HepG2 (cell line): ENCODE results near the gene CD300LF. TPM values are rescaled to one million over a fixed set of nuclear protein-coding genes. Genes with fewer than 3 reads are reported as not detected.

Experiments used
- AHR ChIP-seq: IDR thresholded peaks from 2 replicates; pipeline ENCODE4 v1.6.1; 2018; ENCODE audit warnings: missing genetic modification reagents, missing compliant biosample characterization
- CBX1 ChIP-seq: IDR thresholded peaks from one replicate; pipeline ENCODE4 v1.6.1; 2016; ENCODE audit warnings: antibody characterized with exemption, low read depth
- DNMT3B ChIP-seq: conservative IDR thresholded peaks from 2 replicates; pipeline ENCODE4 v1.6.1; 2016; ENCODE audit warnings: missing biosample characterization, control low read depth
- HMG20A ChIP-seq: IDR thresholded peaks from 2 replicates; pipeline ENCODE4 v1.6.1; 2016; ENCODE audit warnings: borderline replicate concordance
- KDM5B ChIP-seq: sonication (generic); formaldehyde crosslinking; IDR thresholded peaks from 2 replicates; pipeline ENCODE4 v1.4.0; 2020; ENCODE audit warnings: missing genetic modification reagents, mild to moderate bottlenecking, borderline replicate concordance
- MTF2 ChIP-seq: sonication (generic); formaldehyde crosslinking; IDR thresholded peaks from 2 replicates; pipeline ENCODE4 v1.5.0; 2020; ENCODE audit warnings: missing genetic modification reagents, borderline replicate concordance
- SMAD9 ChIP-seq: sonication (generic); formaldehyde crosslinking; IDR thresholded peaks from 2 replicates; pipeline ENCODE4 v1.5.1; 2020; ENCODE audit warnings: mild to moderate bottlenecking, missing genetic modification reagents
- THAP7 ChIP-seq: sonication (generic); formaldehyde crosslinking; IDR thresholded peaks from 2 replicates; pipeline ENCODE4 v1.8.1; 2023; ENCODE audit warnings: mild to moderate bottlenecking, missing genetic modification reagents
- ZSCAN22 ChIP-seq: sonication (generic); formaldehyde crosslinking; IDR thresholded peaks from 2 replicates; pipeline ENCODE4 v1.4.0; 2020; ENCODE audit warnings: mild to moderate bottlenecking, missing genetic modification reagents
- ZXDC ChIP-seq: sonication (generic); formaldehyde crosslinking; IDR thresholded peaks from 2 replicates; pipeline ENCODE4 v1.5.0; 2020; ENCODE audit warnings: mild to moderate bottlenecking, missing genetic modification reagents
- polyA plus RNA-seq, 8 experiments: library from polyadenylated mRNA; depleted of rRNA in 3 of 8; stranded (reverse) in 7 of 8; unstranded in 1 of 8; fragments of >200 nt; fragmentation: Illumina TruSeq in 4 of 8; extraction: Trizol in 4 of 8; gene quantifications; 2 replicates each; pipeline versions ENCODE4 v1.2.1 to v1.2.3, GENCODE V29; 2011 to 2016; ENCODE audit warnings: low read depth in 4 of 8, missing spikeins in 1 of 8, mixed read lengths in 1 of 8; ENCODE audit not compliant: insufficient read depth in 1 of 8
- total RNA-seq, 5 experiments: library from RNA; depleted of rRNA; stranded (reverse); fragments of >200 nt; fragmentation: Illumina TruSeq; extraction: Trizol; gene quantifications; 2 replicates each; pipeline ENCODE4 v1.2.3, GENCODE V29; 2016; ENCODE audit warnings: low read depth in 1 of 5
- TF ChIP-seq, protein P1 (sequence below): sonication (generic); formaldehyde crosslinking; IDR thresholded peaks from 2 replicates; pipeline ENCODE4 v1.5.1; 2020; ENCODE audit warnings: mild to moderate bottlenecking, missing genetic modification reagents, borderline replicate concordance
- TF ChIP-seq, protein P2 (sequence below): sonication (generic); formaldehyde crosslinking; IDR thresholded peaks from 2 replicates; pipeline ENCODE4 v1.5.1; 2020; ENCODE audit warnings: missing genetic modification reagents, mild to moderate bottlenecking, borderline replicate concordance
- TF ChIP-seq, protein P3 (sequence below): IDR thresholded peaks from 2 replicates; pipeline ENCODE4 v1.6.1; 2018; ENCODE audit warnings: missing genetic modification reagents

Gene CD300LF
- total and polyA plus RNA-seq, 2 of the 13 experiments (the other 11 are each of a cell fraction or from before 2014, with no cell fraction given) = not detected

DNA sequence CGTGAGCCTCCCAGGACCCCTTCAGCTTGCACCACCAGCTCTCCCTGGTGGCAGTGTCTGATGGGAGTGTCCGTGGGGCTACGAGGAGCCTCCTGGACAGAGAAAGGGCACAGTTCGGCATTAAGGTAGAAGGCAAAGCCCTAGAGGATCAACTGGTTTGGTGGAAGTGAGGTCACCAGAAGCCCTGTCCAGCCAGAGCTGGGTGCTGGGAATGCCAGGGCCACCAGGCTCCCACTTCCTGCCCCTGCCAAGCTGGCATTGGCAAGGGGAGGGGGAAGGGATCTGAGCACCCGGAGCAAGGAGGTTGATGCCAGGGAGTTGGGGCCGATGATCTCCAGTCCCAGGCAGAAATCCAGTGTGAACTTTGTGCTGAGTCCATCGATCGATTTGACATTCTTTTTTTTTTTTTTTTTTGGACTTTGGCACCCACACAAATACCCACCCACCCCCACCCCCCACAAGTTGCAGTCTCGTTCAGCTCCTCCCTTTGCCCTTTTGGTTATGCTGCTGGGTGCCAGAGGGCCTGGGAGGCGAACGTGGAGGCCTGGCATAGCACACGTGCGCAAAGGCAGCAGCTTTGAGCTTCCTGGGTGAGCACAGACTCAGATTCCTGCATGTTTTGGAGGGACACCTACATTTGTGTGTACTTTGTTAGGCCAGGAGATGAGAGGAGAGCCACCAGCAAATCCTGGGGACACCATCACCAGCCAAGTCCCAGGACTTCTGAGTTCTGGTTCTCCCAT lies 37.8 kb upstream of the CD300LF start (continued):
- TF ChIP-seq ZXDC (CRISPR knock-in tag) = peak; percentile 93
- TF ChIP-seq HMG20A (CRISPR knock-in tag) = peak; percentile 42; the same call in 1 of the 2 replicates
- TF ChIP-seq ZSCAN22 = no peak
- TF ChIP-seq AHR (CRISPR knock-in tag) = peak; percentile 43; the same call in 1 of the 2 replicates
- peak; percentile 81; the same call in 1 of the 2 replicates for TF ChIP-seq KDM5B
- no peak for TF ChIP-seq MTF2 (CRISPR knock-in tag)
- TF ChIP-seq, protein P1, sequence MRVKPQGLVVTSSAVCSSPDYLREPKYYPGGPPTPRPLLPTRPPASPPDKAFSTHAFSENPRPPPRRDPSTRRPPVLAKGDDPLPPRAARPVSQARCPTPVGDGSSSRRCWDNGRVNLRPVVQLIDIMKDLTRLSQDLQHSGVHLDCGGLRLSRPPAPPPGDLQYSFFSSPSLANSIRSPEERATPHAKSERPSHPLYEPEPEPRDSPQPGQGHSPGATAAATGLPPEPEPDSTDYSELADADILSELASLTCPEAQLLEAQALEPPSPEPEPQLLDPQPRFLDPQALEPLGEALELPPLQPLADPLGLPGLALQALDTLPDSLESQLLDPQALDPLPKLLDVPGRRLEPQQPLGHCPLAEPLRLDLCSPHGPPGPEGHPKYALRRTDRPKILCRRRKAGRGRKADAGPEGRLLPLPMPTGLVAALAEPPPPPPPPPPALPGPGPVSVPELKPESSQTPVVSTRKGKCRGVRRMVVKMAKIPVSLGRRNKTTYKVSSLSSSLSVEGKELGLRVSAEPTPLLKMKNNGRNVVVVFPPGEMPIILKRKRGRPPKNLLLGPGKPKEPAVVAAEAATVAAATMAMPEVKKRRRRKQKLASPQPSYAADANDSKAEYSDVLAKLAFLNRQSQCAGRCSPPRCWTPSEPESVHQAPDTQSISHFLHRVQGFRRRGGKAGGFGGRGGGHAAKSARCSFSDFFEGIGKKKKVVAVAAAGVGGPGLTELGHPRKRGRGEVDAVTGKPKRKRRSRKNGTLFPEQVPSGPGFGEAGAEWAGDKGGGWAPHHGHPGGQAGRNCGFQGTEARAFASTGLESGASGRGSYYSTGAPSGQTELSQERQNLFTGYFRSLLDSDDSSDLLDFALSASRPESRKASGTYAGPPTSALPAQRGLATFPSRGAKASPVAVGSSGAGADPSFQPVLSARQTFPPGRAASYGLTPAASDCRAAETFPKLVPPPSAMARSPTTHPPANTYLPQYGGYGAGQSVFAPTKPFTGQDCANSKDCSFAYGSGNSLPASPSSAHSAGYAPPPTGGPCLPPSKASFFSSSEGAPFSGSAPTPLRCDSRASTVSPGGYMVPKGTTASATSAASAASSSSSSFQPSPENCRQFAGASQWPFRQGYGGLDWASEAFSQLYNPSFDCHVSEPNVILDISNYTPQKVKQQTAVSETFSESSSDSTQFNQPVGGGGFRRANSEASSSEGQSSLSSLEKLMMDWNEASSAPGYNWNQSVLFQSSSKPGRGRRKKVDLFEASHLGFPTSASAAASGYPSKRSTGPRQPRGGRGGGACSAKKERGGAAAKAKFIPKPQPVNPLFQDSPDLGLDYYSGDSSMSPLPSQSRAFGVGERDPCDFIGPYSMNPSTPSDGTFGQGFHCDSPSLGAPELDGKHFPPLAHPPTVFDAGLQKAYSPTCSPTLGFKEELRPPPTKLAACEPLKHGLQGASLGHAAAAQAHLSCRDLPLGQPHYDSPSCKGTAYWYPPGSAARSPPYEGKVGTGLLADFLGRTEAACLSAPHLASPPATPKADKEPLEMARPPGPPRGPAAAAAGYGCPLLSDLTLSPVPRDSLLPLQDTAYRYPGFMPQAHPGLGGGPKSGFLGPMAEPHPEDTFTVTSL (CRISPR knock-in tag) = peak; percentile 68; the same call in 1 of the 2 replicates
- TF ChIP-seq SMAD9 (CRISPR knock-in tag) = 0 out of 2 replicates have a peak, but pooled peaks have one; percentile 67
- TF ChIP-seq, protein P2, sequence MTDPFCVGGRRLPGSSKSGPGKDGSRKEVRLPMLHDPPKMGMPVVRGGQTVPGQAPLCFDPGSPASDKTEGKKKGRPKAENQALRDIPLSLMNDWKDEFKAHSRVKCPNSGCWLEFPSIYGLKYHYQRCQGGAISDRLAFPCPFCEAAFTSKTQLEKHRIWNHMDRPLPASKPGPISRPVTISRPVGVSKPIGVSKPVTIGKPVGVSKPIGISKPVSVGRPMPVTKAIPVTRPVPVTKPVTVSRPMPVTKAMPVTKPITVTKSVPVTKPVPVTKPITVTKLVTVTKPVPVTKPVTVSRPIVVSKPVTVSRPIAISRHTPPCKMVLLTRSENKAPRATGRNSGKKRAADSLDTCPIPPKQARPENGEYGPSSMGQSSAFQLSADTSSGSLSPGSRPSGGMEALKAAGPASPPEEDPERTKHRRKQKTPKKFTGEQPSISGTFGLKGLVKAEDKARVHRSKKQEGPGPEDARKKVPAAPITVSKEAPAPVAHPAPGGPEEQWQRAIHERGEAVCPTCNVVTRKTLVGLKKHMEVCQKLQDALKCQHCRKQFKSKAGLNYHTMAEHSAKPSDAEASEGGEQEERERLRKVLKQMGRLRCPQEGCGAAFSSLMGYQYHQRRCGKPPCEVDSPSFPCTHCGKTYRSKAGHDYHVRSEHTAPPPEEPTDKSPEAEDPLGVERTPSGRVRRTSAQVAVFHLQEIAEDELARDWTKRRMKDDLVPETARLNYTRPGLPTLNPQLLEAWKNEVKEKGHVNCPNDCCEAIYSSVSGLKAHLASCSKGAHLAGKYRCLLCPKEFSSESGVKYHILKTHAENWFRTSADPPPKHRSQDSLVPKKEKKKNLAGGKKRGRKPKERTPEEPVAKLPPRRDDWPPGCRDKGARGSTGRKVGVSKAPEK (CRISPR knock-in tag) = peak; percentile 97
- TF ChIP-seq CBX1 = no peak
- TF ChIP-seq, protein P3, sequence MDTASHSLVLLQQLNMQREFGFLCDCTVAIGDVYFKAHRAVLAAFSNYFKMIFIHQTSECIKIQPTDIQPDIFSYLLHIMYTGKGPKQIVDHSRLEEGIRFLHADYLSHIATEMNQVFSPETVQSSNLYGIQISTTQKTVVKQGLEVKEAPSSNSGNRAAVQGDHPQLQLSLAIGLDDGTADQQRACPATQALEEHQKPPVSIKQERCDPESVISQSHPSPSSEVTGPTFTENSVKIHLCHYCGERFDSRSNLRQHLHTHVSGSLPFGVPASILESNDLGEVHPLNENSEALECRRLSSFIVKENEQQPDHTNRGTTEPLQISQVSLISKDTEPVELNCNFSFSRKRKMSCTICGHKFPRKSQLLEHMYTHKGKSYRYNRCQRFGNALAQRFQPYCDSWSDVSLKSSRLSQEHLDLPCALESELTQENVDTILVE (CRISPR knock-in tag) = no peak; the same call in 1 of the 2 replicates
- TF ChIP-seq DNMT3B (CRISPR knock-in tag) = peak; percentile 63; the same call in 1 of the 2 replicates
- TF ChIP-seq THAP7 (CRISPR knock-in tag) = no peak
